ENCODE measurements around the gene USP3. TPM values are rescaled to one million over a fixed set of nuclear protein-coding genes. Genes with fewer than 3 reads are reported as not detected.

The USP3 gene
- total and polyA plus RNA-seq, 2 of the 4 experiments (the other 2 are of a cell fraction): 17.3 to 52.3 TPM

DNA sequence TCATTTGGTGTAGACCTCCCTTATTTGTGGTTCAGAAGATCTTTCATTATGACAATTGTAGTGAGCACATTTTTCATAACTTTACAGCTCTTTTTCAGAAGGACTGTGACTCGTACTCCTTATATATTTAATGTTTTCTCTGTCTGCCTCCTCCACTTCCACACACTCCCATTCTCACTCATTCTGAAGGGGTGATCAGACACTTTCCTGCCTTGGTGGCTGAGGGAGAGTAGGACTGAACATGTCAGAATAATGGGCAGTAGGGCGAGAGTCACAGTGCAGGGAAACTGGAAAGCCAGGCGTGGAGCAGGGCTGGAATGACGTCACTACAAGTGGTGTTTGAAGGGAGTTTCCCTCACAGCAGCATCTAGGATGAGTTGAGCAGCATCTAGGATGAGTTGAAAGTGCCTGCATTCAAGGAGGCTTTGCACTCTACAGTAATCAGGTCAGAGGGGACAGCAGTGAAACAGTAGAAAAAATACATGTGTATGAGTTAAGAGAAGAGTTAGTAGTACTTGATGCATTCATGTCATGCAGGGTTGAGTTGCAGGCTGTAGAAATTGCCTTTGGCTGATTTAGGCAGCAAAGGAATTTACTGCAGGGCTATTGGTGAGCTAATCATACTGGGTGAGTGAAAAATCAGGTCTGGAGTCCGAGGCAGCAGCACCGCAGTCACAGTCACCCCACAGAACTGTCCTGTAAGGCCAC, 56.5 kb downstream of the USP3 start:
- H3K4me2 ChIP-seq (ENCODE audit: low read depth, low read length): no peak overlapping the region
- H2BK120ac ChIP-seq (ENCODE audit: low read depth, low read length): no peak overlapping the region
- no peak overlapping the region for H4K91ac ChIP-seq (ENCODE audit: insufficient read depth, low read depth, low read length)
- H3K9me3 ChIP-seq (ENCODE audit: control insufficient read depth, insufficient read depth, low read length): no peaks in the 10 kb centered on the region
- H4K5ac ChIP-seq (ENCODE audit: low read depth, low read length): no peak overlapping the region
- H4K20me1 ChIP-seq (ENCODE audit: insufficient read depth, low read length): peaks cover 6% of the 10 kb centered on the region; the same call in 1 of the 2 replicates
- no peak overlapping the region for H2BK15ac ChIP-seq (ENCODE audit: low read depth, low read length)
- peaks cover 12 to 27% of the 10 kb centered on the region in 2 experiments; a peak in 3 of 4 replicates for H3K79me1 ChIP-seq (ENCODE audit: low read depth in 1 of 2, low read length in 2 of 2)
- no peak overlapping the region for H3K23ac ChIP-seq (ENCODE audit: low read depth, low read length)
- DNase-seq (peak; percentile 27), ATAC-seq (ENCODE audit: low read depth) (no peak; the same call in 1 of the 2 replicates)
- H3K36me3 ChIP-seq (ENCODE audit: control insufficient read depth, insufficient read depth, low read length): peaks cover 29% of the 10 kb centered on the region
- H3K9ac ChIP-seq (ENCODE audit: low read depth, low read length): no peak overlapping the region
- H2AK9ac ChIP-seq (replicated peaks; ENCODE audit: low read depth, low read length, poor library complexity): no peak overlapping the region
- ChIA-PET POLR2A (ENCODE audit: unreplicated experiment) (no interaction called here), CTCF (no interaction called here)
- no peak overlapping the region for H2BK5ac ChIP-seq (ENCODE audit: low read depth, low read length, poor library complexity, severe bottlenecking)
- WGBS, 2 experiments (ENCODE audit: extremely low coverage in 2 of 2, insufficient read length in 1 of 2): no CpG with 5 or more reads among the region's 6 CpGs
- no peak overlapping the region; the same call in 1 of the 2 replicates for H2AK5ac ChIP-seq (ENCODE audit: low read depth, low read length)
- H3K56ac ChIP-seq (ENCODE audit: extremely low read depth, insufficient read depth, low read length): no peak overlapping the region
- H3K9me1 ChIP-seq (ENCODE audit: insufficient read depth, low read length): peaks cover 16% of the 10 kb centered on the region
- H3K18ac ChIP-seq (ENCODE audit: low read depth, low read length): no peak overlapping the region
- in situ Hi-C loops (cut with MboI; ENCODE audit: low sequenced_read_pairs) (no loop called here), intact Hi-C loops (cut with micrococcal nuclease) (no loop called here), dilution Hi-C loops (cut with HindIII; ENCODE audit: low sequenced_read_pairs, unreplicated experiment) (no loop called here)
- H2BK20ac ChIP-seq (ENCODE audit: low read depth, low read length): no peak overlapping the region
- H3K4me3 ChIP-seq (ENCODE audit: insufficient read depth, low read depth, low read length): no peak overlapping the region
- 0 out of 2 replicates have a peak overlapping the region, but pooled peaks have one; percentile 57 for H3K14ac ChIP-seq (replicated peaks; ENCODE audit: low read depth, low read length)
- no peak overlapping the region for H4K8ac ChIP-seq (ENCODE audit: low read depth in 2 of 2, low read length in 2 of 2)
- peak overlapping the region; percentile 20; the same call in 1 of the 2 replicates for H3K4ac ChIP-seq (ENCODE audit: low read depth, low read length)
- TF ChIP-seq RAD21 (IDR thresholded peaks at IDR 0.05; ENCODE audit: low read length) (no peak), POLR2A (IDR thresholded peaks at IDR 0.05; ENCODE audit: low read depth, low read length) (no peak), RCOR1 (IDR thresholded peaks at IDR 0.05; ENCODE audit: insufficient replicate concordance, low read length) (no peak), FOS (IDR thresholded peaks at IDR 0.05; ENCODE audit: low read depth, low read length) (no peak), SMC3 (IDR thresholded peaks at IDR 0.05; ENCODE audit: low read depth, low read length) (no peak), MAFK (IDR thresholded peaks at IDR 0.05; ENCODE audit: low read depth, low read length) (no peak), RFX5 (IDR thresholded peaks at IDR 0.05; ENCODE audit: low read depth, low read length) (no peak), MXI1 (IDR thresholded peaks at IDR 0.05; ENCODE audit: borderline replicate concordance, low read depth, low read length) (no peak), NFE2L2 (IDR thresholded peaks at IDR 0.05; ENCODE audit: low read depth, low read length) (no peak), MAZ (IDR thresholded peaks at IDR 0.05; ENCODE audit: borderline replicate concordance, low read depth, low read length) (no peak)
- TF ChIP-seq, protein P1, sequence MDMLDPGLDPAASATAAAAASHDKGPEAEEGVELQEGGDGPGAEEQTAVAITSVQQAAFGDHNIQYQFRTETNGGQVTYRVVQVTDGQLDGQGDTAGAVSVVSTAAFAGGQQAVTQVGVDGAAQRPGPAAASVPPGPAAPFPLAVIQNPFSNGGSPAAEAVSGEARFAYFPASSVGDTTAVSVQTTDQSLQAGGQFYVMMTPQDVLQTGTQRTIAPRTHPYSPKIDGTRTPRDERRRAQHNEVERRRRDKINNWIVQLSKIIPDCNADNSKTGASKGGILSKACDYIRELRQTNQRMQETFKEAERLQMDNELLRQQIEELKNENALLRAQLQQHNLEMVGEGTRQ (IDR thresholded peaks at IDR 0.05; ENCODE audit: low read depth, low read length): no peak
- TF ChIP-seq, protein P2, sequence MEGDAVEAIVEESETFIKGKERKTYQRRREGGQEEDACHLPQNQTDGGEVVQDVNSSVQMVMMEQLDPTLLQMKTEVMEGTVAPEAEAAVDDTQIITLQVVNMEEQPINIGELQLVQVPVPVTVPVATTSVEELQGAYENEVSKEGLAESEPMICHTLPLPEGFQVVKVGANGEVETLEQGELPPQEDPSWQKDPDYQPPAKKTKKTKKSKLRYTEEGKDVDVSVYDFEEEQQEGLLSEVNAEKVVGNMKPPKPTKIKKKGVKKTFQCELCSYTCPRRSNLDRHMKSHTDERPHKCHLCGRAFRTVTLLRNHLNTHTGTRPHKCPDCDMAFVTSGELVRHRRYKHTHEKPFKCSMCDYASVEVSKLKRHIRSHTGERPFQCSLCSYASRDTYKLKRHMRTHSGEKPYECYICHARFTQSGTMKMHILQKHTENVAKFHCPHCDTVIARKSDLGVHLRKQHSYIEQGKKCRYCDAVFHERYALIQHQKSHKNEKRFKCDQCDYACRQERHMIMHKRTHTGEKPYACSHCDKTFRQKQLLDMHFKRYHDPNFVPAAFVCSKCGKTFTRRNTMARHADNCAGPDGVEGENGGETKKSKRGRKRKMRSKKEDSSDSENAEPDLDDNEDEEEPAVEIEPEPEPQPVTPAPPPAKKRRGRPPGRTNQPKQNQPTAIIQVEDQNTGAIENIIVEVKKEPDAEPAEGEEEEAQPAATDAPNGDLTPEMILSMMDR (conservative IDR thresholded peaks at IDR 0.05; ENCODE audit: low read depth, low read length): no peak
- H3K27me3 ChIP-seq (ENCODE audit: control insufficient read depth, insufficient read depth, low read length): no peaks in the 10 kb centered on the region
- no peak overlapping the region for H3K27ac ChIP-seq (ENCODE audit: insufficient read depth, low read length)
- no TSS peak for BruUV-seq (replicated peaks)
- no peak overlapping the region for H2AFZ ChIP-seq (replicated peaks; ENCODE audit: low read length, poor library complexity)
- peaks cover 2% of the 10 kb centered on the region; the same call in 1 of the 2 replicates for H3K4me1 ChIP-seq (ENCODE audit: control insufficient read depth, insufficient read depth, low read length)
